NCI-H2107 treated with DMSO at 0.1 percent for 48 hours (cell line): Measurements from ENCODE around the gene MLLT3.

Experiments
- DNase-seq: peaks from one replicate; lab custom pipeline; 2025; ENCODE audit not compliant: unreplicated experiment; lab: John Stamatoyannopoulos, UW

The MLLT3 gene

DNA sequence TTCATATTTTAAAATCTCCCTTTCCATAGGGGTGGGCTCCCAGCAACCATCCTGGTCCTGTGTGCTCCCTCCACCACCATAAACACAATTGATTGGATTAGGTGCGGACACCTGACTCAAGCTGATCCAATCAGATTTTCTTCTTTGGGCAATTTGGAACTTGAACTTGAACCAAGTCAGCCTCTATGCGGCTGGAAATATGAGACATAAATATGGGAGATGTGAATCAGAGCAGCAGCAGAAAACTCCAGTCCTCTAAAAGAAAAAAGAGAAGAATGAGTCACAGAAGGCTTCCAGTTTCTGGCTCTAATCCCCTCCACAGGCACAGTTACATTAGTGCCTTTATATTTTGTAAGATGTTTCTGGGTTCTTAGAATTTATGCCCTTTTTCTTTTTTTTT is 306.6 kb downstream of the MLLT3 start:
- no peak for DNase-seq

DNA sequence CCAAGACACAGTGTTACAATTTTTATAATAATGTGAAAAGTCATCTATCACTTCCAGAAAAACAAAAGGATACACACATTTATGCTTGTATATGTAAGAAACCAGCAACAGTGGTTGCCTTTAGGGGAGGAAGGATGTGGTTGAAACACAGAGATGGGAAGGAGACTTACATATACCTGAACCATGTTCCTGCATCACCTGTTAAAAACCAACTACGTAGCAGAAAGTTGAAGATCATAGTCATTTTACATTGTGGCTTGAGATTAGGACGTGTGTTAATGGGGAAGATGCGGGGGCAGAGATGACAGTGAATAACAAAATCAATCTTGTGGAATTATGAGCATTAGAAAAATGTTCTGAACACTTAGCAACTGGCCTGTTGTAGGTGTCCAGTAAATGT is 307.3 kb downstream of the MLLT3 start:
- DNase-seq = no peak

DNA sequence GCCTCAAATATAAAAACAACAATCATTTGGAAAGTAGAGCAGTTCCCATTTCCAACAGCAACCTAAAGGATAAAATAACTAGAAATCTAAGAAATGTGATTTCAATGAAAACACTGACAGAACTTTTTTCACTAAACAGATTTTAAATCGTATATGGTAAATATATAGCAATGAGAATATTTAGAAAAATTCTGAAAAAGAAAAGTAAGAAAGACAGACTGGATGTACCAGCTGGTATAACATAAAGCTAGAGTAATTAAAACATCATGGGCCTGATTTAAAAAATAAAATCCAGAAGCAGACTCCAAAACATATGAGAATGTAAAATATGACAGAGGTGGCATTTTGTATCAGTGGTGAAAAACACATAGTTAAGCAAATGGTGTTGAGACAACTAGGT is 308.9 kb downstream of the MLLT3 start:
- DNase-seq = no peak

DNA sequence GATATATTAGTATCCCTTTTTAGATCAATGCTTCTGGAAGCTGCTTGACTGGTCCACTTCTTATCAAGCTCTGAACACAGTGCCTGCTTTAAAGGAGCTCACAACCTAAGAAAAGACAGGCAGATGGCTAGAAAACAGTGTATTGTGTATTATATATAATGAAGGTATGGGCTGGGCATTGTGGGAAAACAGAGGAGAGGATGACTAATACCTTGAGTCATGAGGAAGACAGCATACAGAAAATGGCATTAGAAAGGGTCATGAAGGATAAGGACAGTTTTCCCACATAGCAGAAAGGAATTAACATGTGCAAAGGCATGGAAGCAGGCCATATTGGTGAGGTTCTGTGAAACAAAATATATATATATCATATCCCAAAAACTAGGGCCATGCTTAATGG is 309.6 kb downstream of the MLLT3 start:
- no peak for DNase-seq

DNA sequence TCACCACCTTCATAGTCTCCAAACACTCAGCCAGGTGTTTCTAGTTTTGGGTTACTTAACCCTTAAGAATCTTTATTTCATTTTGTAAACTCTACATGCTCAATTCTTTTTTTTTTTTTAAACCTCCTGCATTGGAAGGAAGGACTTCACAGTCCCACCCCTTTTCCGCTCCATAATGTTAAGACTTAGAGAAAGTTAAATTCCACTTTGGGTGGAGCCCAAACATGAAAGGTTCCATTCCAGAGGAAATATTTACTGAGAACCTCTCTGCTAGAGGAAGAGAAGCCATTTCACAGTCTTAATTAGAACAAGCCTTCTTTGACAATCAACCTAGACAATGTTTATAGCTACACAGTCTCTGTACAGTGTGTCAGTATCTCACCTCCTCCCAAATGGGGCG is 312.3 kb downstream of the MLLT3 start:
- no peak for DNase-seq

DNA sequence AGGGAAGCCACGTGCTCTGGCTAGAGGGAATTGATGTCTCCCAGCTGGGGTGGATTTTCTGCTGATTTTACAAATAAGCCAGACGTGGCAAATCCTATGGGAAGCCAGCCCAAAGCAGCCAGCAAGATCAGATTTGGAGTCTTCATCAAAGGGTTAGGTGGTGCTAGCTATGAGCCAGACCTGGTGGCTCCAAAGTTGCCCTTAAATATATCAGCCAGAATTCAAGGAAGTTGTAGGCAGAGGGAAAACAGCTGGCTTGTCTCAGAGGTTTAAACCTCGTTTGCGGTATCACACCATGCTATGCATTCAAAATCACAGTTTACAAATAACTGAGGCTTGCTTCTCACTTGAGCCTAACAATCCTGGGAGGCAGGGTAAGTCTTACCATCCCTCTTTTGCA is 313.2 kb downstream of the MLLT3 start:
- no peak for DNase-seq

DNA sequence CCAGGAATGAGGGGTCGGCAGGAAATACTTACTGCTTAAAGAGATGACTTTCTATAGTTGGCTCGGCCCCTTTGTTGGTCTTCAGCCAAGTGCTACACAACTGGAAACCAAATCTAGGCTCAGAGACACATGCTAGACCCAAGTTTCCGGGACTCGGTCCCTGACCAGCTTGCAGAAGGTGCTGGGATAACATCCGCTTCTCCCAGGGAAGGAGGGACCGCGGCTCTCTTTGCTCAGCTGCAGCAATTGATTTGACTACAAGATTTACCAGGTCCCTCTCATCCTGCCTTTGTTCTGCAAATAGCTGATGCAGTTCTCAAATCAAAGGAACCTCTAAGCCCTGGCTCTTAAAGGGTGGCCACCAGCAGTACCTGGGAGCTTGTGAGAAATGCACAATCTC is 314.7 kb downstream of the MLLT3 start:
- no peak for DNase-seq

DNA sequence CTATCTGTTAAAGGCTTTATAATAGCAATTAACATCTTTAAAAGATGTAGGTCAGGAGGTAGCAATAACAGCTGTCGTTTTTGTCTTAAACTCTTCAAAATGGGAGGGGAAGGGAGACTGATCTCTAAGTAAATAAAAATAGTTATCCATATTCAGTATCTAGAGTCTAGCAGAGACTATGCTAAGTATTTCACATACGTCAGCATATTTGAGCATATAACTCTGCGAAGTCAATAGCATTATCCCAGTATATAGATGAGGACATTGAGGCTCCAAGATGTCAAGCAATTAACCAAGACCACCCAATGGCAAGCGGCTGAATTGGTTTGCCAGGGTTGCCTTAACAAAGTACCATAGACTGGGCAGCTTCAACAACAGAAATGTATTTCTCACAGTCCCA is 316.8 kb downstream of the MLLT3 start:
- DNase-seq = no peak

DNA sequence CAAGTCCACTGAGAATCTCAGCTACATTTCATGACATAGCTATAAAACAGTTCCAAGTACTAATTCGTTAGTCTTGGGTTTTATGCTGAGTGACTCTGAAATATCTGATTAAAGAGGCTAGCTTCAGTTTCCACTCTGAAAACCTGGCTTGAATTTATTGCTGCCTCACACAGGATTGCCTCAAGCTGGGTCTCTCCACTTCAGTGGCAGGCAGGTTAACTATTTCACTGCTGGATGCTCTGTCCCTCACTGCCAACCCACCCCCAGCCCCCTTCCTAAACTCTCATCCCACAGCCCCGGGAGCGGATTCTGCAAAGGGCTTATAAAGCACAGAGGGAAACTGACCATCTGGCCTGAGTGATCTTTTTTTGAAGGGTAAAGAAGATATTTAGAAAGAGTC is 318.3 kb downstream of the MLLT3 start:
- no peak for DNase-seq

DNA sequence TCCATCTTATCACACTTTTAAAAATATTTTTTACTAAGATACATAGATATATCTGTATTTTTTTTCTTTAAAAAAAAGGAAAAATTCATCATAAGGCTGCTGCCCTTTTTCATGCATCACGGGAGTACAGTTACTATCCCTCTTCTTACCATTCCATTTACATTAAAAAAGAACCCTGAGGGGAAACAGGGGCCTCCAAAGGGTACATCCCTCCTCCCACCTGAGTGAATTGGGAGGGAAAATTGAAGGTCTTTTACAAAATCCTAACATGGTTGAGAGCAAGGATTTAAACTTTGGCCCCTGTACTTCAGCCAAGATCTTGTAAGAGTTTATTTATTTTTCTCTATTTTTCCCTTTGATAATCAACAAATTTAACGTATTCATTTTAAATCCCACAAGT is 319.2 kb downstream of the MLLT3 start:
- no peak for DNase-seq

DNA sequence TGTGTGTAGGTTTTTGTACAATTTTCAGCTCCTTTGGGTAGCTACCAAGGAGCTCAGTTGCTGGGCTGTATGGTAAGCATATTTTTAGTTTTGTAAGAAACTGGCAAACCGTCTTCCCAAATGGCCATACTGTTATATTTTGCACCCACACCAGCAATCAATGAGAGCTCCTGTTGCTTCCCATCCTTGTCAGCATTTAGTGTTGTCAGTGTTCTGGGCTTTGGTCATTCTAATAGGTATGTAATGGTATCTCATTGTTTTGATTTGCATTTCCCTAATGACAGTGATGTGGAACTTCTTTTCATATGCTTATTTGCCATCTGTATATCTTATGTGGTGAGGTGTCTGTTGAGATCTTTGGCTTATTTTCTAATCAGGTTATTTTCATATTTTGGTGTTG is 320.1 kb downstream of the MLLT3 start:
- no peak for DNase-seq

DNA sequence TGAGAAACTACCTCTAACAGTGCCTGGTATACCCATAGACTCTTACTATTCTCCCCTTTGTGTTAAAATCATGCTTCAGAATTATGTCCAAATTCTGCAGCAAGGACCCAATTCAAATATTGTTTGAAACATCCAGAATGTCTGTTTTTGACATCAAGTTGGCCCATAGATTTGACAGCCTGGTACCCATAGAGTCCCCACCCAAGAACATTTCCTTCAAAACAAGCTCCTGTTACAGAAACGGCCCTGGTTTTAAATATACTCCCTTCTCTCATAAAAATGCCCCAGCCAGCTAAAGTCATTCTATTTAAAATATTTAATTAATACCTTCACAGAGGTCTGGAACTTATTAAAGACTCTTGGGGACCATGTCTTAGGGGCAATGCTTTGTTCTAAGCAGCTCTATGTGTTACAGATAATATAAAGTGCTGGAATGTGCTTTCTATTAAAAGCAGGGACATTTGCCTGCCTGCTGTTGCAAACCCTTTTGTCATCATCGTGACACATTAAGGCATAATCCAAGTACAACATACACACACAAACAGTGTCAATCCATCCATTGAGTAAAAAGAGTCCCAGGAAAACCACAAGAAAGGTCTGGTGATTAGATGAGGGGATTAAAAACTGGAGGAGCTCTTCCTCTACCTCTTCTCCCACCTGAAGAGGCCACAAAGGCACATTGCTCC is 321.7 kb downstream of the MLLT3 start:
- no peak for DNase-seq

DNA sequence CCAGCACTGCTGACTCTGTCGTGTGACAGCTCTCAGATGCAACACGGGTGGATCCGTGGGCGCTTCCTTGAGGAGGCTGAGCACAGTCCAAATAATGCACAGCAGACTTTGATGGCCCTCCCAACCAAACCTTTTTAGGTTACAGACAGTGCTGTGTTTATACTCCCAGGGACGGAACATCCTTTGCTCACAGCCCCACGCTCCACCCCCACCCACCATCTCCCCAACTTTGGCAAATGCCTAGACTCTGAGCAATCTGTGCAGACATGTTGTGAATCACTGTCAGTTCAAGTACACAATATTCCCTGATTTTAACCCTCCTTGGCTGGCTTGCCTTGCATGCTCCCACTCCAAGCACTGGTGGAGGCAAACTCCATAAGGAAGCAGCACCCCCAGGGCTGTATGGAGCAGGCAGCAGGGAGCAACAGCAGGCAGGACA is 324.6 kb downstream of the MLLT3 start:
- no peak for DNase-seq

DNA sequence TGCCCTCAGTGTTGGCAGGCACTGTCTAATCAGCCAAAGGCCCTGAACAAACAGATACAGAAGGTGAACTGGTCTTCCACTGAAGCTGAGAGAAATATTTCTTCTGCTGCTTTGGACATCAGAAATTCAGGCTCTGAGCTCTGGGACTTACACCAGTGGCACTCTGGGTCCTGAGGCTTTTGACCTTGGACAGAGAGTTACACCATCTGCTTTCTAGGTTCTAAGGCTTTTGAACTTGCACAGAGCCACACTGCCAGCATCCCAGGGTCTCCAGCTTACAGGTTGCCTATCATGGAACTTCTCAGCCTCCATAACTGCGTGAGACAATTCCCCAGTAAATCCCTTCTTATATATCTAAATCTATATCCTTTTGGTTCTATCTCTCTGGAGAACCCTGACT is 326.7 kb downstream of the MLLT3 start:
- no peak for DNase-seq

DNA sequence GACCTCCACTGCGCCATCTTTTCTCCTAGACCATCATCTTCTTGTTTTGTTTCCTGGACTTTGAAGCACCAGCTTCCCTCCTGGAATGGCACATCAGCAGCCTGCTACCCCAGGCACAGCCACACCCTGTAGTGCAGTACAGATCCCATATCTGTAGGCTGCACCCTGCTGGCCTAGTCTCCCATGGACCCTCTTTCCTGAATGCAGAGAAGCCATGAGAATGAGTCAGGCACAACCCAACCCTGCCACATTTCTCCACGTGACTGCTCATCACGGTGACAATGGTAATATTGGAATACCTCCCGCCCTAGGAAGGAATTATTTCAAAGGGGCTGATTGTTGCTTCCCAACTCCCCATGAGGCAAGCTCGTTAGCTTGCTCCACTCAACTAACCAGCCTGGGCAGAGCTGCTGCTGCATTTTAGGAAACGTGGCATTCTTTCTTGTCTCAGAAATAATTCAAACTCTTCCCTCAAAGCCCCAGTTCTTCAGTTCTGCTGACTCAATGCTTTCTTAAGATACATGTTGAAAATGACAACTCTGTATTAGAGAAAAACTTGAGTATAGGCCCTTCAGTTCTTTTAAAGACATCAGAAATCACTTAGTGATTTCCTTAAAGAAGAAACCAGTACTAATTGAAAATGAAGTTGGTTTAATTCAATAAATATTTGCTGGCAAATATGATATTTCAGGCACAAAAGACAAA is 328.1 kb downstream of the MLLT3 start:
- no peak for DNase-seq

DNA sequence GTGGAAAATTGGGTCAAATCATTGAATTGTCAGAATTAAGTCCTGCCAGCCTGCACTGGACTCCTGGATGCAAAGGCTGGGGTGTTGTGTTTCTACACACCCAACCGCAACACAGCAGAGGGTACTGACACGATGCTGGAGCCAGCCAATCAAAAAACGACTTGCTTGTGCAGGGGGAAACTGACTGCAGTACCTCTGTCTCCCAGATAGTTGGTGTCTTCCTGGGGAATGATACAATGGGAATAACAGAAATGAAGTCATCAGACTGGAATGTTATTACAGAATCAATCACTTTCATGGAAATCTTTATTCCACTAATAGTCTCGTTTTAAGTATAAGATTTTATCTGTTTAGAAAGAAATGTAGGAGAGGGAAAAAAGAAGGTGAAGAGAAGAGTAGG is 330.3 kb downstream of the MLLT3 start:
- DNase-seq = no peak
